HepG2 (cell line): ENCODE data around the gene LIME1. TPM values are rescaled to one million over a fixed set of nuclear protein-coding genes. Genes with fewer than 3 reads are reported as not detected.

Experiments
- ETV6 ChIP-seq: sonication (generic); formaldehyde crosslinking; conservative IDR thresholded peaks from 2 replicates; pipeline ENCODE4 v1.4.0; 2020; ENCODE audit warnings: missing genetic modification reagents
- FOXA3 ChIP-seq: IDR thresholded peaks from 2 replicates; pipeline ENCODE4 v1.6.1; 2016; ENCODE audit warnings: missing genetic modification reagents, missing compliant biosample characterization
- IKZF1 ChIP-seq: fragments of 450-650 bp; IDR thresholded peaks from 2 replicates; pipeline ENCODE4 v1.7.1; 2016
- KDM3A ChIP-seq: IDR thresholded peaks from 2 replicates; pipeline ENCODE4 v1.6.1; 2018; ENCODE audit warnings: low read depth, missing compliant biosample characterization
- KMT2B ChIP-seq: IDR thresholded peaks from 2 replicates; pipeline ENCODE4 v1.6.1; 2016; ENCODE audit warnings: missing genetic modification reagents, missing compliant biosample characterization
- MXI1 ChIP-seq: IDR thresholded peaks from 3 replicates; pipeline ENCODE4 v1.6.1; 2012; ENCODE audit warnings: low read depth, low read length, inconsistent platforms, borderline replicate concordance
- NFIB ChIP-seq: sonication (generic); formaldehyde crosslinking; IDR thresholded peaks from 2 replicates; pipeline ENCODE4 v1.9.0; 2021; ENCODE audit warnings: missing genetic modification reagents, mild to moderate bottlenecking, borderline replicate concordance
- NPAS2 ChIP-seq: sonication (generic); formaldehyde crosslinking; IDR thresholded peaks from 2 replicates; pipeline ENCODE4 v1.8.0; 2022; ENCODE audit warnings: mild to moderate bottlenecking, missing genetic modification reagents, borderline replicate concordance
- RXRB ChIP-seq: IDR thresholded peaks from 2 replicates; pipeline ENCODE4 v1.6.1; 2016; ENCODE audit warnings: borderline replicate concordance, missing genetic modification reagents, missing compliant biosample characterization
- SETDB1 ChIP-seq: sonication (generic); formaldehyde crosslinking; IDR thresholded peaks from 2 replicates; pipeline ENCODE4 v1.5.1; 2020; ENCODE audit warnings: missing genetic modification reagents, mild to moderate bottlenecking, borderline replicate concordance
- SMC3 ChIP-seq: IDR thresholded peaks from 2 replicates; pipeline ENCODE4 v1.6.1; 2011; ENCODE audit warnings: low read length, improper control_type of control experiment
- SP1 ChIP-seq, 2 experiments: fragments of 450-650 bp in 1 of 2; sonication (generic) in 1 of 2; formaldehyde crosslinking in 1 of 2; IDR thresholded peaks; 2 replicates each; pipeline versions ENCODE4 v1.4.0 to v1.6.1; 2016 to 2020; ENCODE audit warnings: missing genetic modification reagents in 1 of 2
- SPEN ChIP-seq: sonication (generic); formaldehyde crosslinking; IDR thresholded peaks from 2 replicates; pipeline ENCODE4 v1.5.1; 2020; ENCODE audit warnings: low read depth, mild to moderate bottlenecking, missing genetic modification reagents
- YEATS4 ChIP-seq: sonication (generic); formaldehyde crosslinking; IDR thresholded peaks from 2 replicates; pipeline ENCODE4 v1.4.0; 2020; ENCODE audit warnings: missing genetic modification reagents, borderline replicate concordance
- ZFY ChIP-seq: sonication (generic); formaldehyde crosslinking; IDR thresholded peaks from 2 replicates; pipeline ENCODE4 v1.4.0; 2020; ENCODE audit warnings: missing genetic modification reagents
- ZNF124 ChIP-seq: sonication (generic); formaldehyde crosslinking; IDR thresholded peaks from 2 replicates; pipeline ENCODE4 v1.4.0; 2020; ENCODE audit warnings: missing genetic modification reagents
- ZNF446 ChIP-seq: sonication (generic); formaldehyde crosslinking; IDR thresholded peaks from 2 replicates; pipeline ENCODE4 v1.5.0; 2020; ENCODE audit warnings: mild to moderate bottlenecking, missing genetic modification reagents
- ZNF772 ChIP-seq: sonication (generic); formaldehyde crosslinking; IDR thresholded peaks from 2 replicates; pipeline ENCODE4 v1.5.0; 2020; ENCODE audit warnings: mild to moderate bottlenecking, missing genetic modification reagents
- ZNF781 ChIP-seq: sonication (generic); formaldehyde crosslinking; IDR thresholded peaks from 2 replicates; pipeline ENCODE4 v1.5.1; 2020; ENCODE audit warnings: borderline replicate concordance, mild to moderate bottlenecking, missing genetic modification reagents; ENCODE audit errors: not compliant biosample characterization
- ZNF792 ChIP-seq: IDR thresholded peaks from 2 replicates; pipeline ENCODE4 v1.6.1; 2016
- ZNF841 ChIP-seq: sonication (generic); formaldehyde crosslinking; IDR thresholded peaks from 2 replicates; pipeline ENCODE4 v1.8.1; 2023; ENCODE audit warnings: missing genetic modification reagents, borderline replicate concordance
- polyA plus RNA-seq, 8 experiments: library from polyadenylated mRNA; depleted of rRNA in 3 of 8; stranded (reverse) in 7 of 8; unstranded in 1 of 8; fragments of >200 nt; fragmentation: Illumina TruSeq in 4 of 8; extraction: Trizol in 4 of 8; gene quantifications; 2 replicates each; pipeline versions ENCODE4 v1.2.1 to v1.2.3, GENCODE V29; 2011 to 2016; ENCODE audit warnings: low read depth in 4 of 8, missing spikeins in 1 of 8, mixed read lengths in 1 of 8; ENCODE audit not compliant: insufficient read depth in 1 of 8
- total RNA-seq, 5 experiments: library from RNA; depleted of rRNA; stranded (reverse); fragments of >200 nt; fragmentation: Illumina TruSeq; extraction: Trizol; gene quantifications; 2 replicates each; pipeline ENCODE4 v1.2.3, GENCODE V29; 2016; ENCODE audit warnings: low read depth in 1 of 5
- TF ChIP-seq, protein P1 (sequence below): sonication (generic); formaldehyde crosslinking; IDR thresholded peaks from 2 replicates; pipeline ENCODE4 v1.4.0; 2020; ENCODE audit warnings: missing genetic modification reagents, borderline replicate concordance
- TF ChIP-seq, protein P2 (sequence below), 2 experiments: fragments of 450-650 bp in 1 of 2; sonication (generic) in 1 of 2; formaldehyde crosslinking; IDR thresholded peaks; 2 replicates each; pipeline versions ENCODE4 v1.5.0 to v1.8.0; 2020 to 2022; ENCODE audit warnings: mild to moderate bottlenecking in 1 of 2, missing genetic modification reagents in 1 of 2
- TF ChIP-seq, protein P3 (sequence below): sonication (generic); formaldehyde crosslinking; IDR thresholded peaks from 2 replicates; pipeline ENCODE4 v1.4.0; 2020; ENCODE audit warnings: mild to moderate bottlenecking, missing genetic modification reagents
- TF ChIP-seq, protein P4 (sequence below): IDR thresholded peaks from 2 replicates; pipeline ENCODE4 v1.6.1; 2016
- TF ChIP-seq, protein P5 (sequence below): sonication (generic); formaldehyde crosslinking; IDR thresholded peaks from 2 replicates; pipeline ENCODE4 v1.4.0; 2020; ENCODE audit warnings: missing genetic modification reagents

LIME1 gene
- total and polyA plus RNA-seq, 2 of the 13 experiments (the other 11 are each of a cell fraction or from before 2014, with no cell fraction given), result 13.0 to 61.5 TPM

- TF ChIP-seq MXI1, result 0 out of 3 replicates have a peak, but pooled peaks have one; percentile 34
- TF ChIP-seq FOXA3 (CRISPR knock-in tag), result peak; percentile 15; the same call in 1 of the 2 replicates
- no peak for TF ChIP-seq NPAS2 (CRISPR knock-in tag)
- peak; percentile 46; the same call in 1 of the 2 replicates for TF ChIP-seq ZFY (CRISPR knock-in tag)
- TF ChIP-seq, protein P1, sequence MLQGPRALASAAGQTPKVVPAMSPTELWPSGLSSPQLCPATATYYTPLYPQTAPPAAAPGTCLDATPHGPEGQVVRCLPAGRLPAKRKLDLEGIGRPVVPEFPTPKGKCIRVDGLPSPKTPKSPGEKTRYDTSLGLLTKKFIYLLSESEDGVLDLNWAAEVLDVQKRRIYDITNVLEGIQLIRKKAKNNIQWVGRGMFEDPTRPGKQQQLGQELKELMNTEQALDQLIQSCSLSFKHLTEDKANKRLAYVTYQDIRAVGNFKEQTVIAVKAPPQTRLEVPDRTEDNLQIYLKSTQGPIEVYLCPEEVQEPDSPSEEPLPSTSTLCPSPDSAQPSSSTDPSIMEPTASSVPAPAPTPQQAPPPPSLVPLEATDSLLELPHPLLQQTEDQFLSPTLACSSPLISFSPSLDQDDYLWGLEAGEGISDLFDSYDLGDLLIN (CRISPR knock-in tag), result no peak
- no peak for TF ChIP-seq SPEN (CRISPR knock-in tag)
- TF ChIP-seq SP1 (IDR thresholded peaks at IDR 0.05), result no peak
- no peak for TF ChIP-seq SP1 (CRISPR knock-in tag; IDR thresholded peaks at IDR 0.05)
- no peak for TF ChIP-seq SETDB1 (CRISPR knock-in tag)
- no peak for TF ChIP-seq NFIB
- TF ChIP-seq ZNF124 (CRISPR knock-in tag), result no peak
- TF ChIP-seq ZNF841 (CRISPR knock-in tag), result no peak
- peak; percentile 61; the same call in 1 of the 2 replicates for TF ChIP-seq YEATS4
- TF ChIP-seq RXRB (CRISPR knock-in tag), result peak; percentile 65; the same call in 1 of the 2 replicates
- no peak for TF ChIP-seq SMC3
- TF ChIP-seq ZNF772 (CRISPR knock-in tag), result no peak
- TF ChIP-seq, protein P2, sequence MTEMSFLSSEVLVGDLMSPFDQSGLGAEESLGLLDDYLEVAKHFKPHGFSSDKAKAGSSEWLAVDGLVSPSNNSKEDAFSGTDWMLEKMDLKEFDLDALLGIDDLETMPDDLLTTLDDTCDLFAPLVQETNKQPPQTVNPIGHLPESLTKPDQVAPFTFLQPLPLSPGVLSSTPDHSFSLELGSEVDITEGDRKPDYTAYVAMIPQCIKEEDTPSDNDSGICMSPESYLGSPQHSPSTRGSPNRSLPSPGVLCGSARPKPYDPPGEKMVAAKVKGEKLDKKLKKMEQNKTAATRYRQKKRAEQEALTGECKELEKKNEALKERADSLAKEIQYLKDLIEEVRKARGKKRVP (CRISPR knock-in tag; IDR thresholded peaks at IDR 0.05), result no peak
- TF ChIP-seq IKZF1, result no peak
- TF ChIP-seq ZNF792, result peak; percentile 47; the same call in 1 of the 2 replicates
- no peak for TF ChIP-seq KDM3A (CRISPR knock-in tag)
- TF ChIP-seq, protein P3, sequence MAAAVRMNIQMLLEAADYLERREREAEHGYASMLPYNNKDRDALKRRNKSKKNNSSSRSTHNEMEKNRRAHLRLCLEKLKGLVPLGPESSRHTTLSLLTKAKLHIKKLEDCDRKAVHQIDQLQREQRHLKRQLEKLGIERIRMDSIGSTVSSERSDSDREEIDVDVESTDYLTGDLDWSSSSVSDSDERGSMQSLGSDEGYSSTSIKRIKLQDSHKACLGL (CRISPR knock-in tag), result no peak
- no peak for TF ChIP-seq ZNF781 (CRISPR knock-in tag)
- TF ChIP-seq ETV6, result no peak
- TF ChIP-seq KMT2B (CRISPR knock-in tag), result no peak
- TF ChIP-seq, protein P4, sequence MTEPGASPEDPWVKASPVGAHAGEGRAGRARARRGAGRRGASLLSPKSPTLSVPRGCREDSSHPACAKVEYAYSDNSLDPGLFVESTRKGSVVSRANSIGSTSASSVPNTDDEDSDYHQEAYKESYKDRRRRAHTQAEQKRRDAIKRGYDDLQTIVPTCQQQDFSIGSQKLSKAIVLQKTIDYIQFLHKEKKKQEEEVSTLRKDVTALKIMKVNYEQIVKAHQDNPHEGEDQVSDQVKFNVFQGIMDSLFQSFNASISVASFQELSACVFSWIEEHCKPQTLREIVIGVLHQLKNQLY, result no peak
- TF ChIP-seq ZNF446 (CRISPR knock-in tag), result no peak
- TF ChIP-seq, protein P5, sequence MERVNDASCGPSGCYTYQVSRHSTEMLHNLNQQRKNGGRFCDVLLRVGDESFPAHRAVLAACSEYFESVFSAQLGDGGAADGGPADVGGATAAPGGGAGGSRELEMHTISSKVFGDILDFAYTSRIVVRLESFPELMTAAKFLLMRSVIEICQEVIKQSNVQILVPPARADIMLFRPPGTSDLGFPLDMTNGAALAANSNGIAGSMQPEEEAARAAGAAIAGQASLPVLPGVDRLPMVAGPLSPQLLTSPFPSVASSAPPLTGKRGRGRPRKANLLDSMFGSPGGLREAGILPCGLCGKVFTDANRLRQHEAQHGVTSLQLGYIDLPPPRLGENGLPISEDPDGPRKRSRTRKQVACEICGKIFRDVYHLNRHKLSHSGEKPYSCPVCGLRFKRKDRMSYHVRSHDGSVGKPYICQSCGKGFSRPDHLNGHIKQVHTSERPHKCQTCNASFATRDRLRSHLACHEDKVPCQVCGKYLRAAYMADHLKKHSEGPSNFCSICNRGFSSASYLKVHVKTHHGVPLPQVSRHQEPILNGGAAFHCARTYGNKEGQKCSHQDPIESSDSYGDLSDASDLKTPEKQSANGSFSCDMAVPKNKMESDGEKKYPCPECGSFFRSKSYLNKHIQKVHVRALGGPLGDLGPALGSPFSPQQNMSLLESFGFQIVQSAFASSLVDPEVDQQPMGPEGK, result peak; percentile 53
Observed at GRCh38 chr20:63765082-63765873, 28.8 kb downstream of the LIME1 start (continued).
